ENCODE data around the gene PUM1.

Gene PUM1

DNA sequence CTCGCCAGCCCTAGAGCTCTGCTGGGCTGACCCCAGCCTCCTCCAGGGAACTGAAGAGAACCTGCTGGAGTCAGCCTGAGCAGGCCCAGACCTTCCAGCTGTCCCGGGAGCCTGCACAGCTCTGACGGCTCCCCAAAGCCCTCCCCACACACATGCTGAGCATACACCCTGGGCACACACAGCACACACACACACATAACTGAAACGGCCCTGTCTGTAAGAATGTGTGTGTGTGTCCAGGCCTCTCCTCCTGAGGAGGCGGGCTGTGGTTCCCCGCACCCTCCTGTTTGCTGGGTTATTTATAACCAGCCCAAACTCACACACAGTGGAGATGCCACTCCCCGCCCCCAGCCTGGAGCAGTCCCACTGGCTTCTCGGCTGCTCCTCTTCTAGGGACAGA is 177.1 kb downstream of the PUM1 start:
- no peak for DNase-seq

- no peak for DNase-seq
Measured at GRCh38 chr1:30887485-30888315, 177.8 kb downstream of the PUM1 start.

DNA sequence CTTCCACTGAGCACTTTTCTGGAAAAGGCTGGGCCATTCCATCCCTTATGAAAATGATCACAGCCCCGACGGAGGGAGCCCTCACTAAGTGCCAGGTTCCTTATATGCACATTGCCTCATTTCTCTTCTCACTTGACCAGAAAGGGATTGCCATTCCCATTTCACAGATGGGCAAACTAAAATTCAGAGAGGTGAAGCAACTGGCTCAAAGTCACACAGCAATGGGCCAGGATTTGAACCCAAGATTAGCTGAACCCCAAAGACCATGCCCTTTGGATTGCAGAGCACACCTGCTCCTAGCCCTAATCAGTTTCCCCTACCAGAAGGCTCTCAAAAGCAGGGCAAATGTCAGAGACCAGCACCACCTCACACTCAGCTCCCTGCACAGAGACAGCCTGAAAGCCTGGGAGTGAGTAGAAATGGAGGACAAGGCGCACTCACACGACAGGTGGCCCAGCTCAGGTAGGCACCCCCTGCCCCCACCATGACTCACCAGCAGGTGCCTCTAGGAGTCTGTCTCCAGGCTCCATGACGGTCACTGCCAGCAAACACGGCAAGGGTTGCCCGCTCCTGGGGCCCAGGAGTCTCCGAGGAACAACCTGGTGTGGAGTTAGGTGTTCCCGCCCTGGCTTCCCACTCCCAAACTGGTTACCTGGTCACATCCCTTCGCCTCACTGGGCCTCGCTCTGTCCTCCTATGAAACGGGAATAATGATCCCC is 178.6 kb downstream of the PUM1 start:
- DNase-seq: no peak

DNA sequence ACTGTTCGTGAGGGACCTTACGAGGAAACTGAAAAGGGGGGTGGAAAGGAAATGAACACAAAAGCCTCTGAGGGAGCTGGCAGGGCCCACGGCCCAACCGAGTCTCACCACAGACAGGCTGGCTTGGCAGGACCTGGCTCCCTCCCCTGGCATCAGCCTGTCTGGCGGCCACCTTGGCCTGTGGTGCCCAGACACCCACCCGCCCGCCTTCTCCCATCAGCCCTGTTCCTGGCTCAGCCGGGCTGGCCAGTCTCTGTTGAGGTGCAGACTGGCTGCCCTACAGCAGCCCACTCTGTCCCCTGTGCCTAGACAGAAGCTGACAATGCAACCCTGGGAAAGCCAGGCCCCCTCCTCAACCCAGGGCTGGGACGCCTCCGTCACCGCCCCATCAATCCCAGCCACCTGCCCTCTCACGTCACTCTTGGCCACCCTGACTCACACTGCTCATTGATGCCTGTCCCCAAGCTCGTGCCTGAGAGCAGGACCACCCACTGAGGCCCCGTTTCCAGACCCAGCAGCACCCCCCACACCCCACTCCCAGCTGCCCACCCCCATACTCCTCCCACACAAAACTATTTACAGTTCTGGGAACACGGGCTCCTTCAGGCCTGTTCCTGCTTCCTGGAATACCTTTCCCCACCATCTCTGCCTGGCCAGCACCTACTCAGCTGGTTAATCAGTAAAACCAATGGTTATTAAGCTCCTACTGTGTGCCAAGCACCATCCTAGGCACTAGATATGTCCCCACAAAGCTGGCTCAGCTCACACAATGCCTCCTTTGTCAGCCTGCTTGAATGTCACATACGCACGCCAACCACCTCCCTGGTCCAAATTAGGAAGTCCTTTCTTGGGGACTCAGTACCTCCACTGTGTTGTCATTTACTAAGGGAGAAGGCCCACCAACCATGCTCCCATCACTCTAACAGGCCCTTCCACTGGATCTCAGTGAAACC is 179.7 kb downstream of the PUM1 start:
- DNase-seq: peak in 1 of 2 donors; percentile 39

- no peak for DNase-seq
Measured at GRCh38 chr1:30884723-30885122, 180.8 kb downstream of the PUM1 start.

GRCh38 chr1:30883389-30884172 is 181.9 kb downstream of the PUM1 start:
- peak in 1 of 2 donors; percentile 53 for DNase-seq

DNA sequence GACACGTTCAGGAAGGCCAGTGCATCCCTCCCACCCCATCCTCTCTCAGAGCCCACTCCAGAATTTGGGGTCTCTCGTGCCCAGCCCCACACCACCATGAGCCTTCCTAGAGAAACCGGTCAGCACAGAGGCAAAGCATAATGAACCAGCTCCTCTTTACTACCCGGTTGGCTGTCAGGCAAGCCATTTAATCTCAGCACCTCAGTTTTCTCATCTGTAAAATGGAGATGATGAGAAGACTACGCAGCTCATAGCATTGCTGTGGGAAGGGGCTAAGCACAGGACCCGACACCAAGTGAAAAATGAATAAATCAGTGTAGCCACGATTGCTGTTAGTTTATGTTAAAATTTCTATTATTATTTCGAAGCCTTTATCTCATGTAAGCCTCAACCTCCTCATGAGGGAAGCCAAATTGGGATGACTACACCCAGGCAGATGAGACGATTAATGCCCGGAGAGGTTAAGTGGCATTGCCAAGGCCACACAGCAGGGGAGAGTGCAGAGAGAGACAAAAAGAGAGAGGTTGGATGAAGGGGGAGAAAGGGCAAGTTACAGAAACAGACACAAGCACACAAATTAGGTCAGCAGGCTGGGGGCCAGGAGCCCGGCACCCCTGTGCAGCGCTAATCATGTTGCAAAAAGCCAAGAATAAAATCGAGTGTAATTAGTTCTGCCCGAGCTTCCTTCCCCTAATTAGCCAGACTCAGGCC is 182.7 kb downstream of the PUM1 start:
- no peak for DNase-seq

Data from hippocampal formation (tissue), 2 donors.